Mucosa of descending colon (tissue), 3 donors: Measurements from ENCODE around the gene BRME1. TPM values are rescaled to one million over a fixed set of nuclear protein-coding genes. Genes with fewer than 3 reads are reported as not detected.

ENCODE experiments used
- ATAC-seq: fragments of 200-7000 bp; cut with Tn5 transposase; one replicate; pipeline ENCODE4 v1.9.1; 2020; ENCODE audit warnings: mild to moderate bottlenecking, moderate library complexity
- DNase-seq, 3 donors: peaks; one replicate each; pipeline ENCODE4 v3.0.0-alpha.2; 2020
- H3K36me3 ChIP-seq: fragments of 200-600 bp; one replicate; pipeline ENCODE4 v1.8.0; 2021; ENCODE audit warnings: low read depth, mild to moderate bottlenecking
- H3K4me1 ChIP-seq: fragments of 200-600 bp; one replicate; pipeline ENCODE4 v1.8.0; 2021; ENCODE audit warnings: low read depth, mild to moderate bottlenecking
- H3K4me3 ChIP-seq: fragments of 200-600 bp; one replicate; pipeline ENCODE4 v1.8.0; 2021; ENCODE audit warnings: mild to moderate bottlenecking
- H3K9me3 ChIP-seq: fragments of 200-600 bp; one replicate; pipeline ENCODE4 v1.8.0; 2021; ENCODE audit warnings: mild to moderate bottlenecking
- intact Hi-C, 2 donors: fragments of 100-400 bp; cut with DNase I in 1 of 2; cut with micrococcal nuclease in 1 of 2; formaldehyde crosslinking; loops; one replicate each; pipeline versions ENCODE4 v1.11.0 to v1.11.1; 2022; cut with DNase I, micrococcal nuclease
- total RNA-seq, 3 donors: library from RNA; stranded (reverse); fragmentation: NEBNext Ultra II Directional in 2 of 3; extraction: Animal tissue kit (Norgen Biotek cat#: 25700) in 2 of 3; gene quantifications; one replicate each; pipeline versions ENCODE4 v1.2.1 to v1.2.4, GENCODE V29; 2021 to 2023
- TF ChIP-seq, protein P1 (sequence below): fragments of 200-600 bp; IDR thresholded peaks from one replicate; pipeline ENCODE4 v1.8.0; 2022; ENCODE audit warnings: antibody characterized with exemption, mild to moderate bottlenecking
- donor health status: DM: no; HTN: no; CAD: no; lungs with moderate emphysema.
- donor health status: DM: no; HTN: no; CAD: no.
- donor health status: DM: no; HTN: yes; CAD: no.

The BRME1 gene
- total RNA-seq, 3 donors from 2014 or later = 5.5 to 12.9 (median 10.8) TPM

DNA sequence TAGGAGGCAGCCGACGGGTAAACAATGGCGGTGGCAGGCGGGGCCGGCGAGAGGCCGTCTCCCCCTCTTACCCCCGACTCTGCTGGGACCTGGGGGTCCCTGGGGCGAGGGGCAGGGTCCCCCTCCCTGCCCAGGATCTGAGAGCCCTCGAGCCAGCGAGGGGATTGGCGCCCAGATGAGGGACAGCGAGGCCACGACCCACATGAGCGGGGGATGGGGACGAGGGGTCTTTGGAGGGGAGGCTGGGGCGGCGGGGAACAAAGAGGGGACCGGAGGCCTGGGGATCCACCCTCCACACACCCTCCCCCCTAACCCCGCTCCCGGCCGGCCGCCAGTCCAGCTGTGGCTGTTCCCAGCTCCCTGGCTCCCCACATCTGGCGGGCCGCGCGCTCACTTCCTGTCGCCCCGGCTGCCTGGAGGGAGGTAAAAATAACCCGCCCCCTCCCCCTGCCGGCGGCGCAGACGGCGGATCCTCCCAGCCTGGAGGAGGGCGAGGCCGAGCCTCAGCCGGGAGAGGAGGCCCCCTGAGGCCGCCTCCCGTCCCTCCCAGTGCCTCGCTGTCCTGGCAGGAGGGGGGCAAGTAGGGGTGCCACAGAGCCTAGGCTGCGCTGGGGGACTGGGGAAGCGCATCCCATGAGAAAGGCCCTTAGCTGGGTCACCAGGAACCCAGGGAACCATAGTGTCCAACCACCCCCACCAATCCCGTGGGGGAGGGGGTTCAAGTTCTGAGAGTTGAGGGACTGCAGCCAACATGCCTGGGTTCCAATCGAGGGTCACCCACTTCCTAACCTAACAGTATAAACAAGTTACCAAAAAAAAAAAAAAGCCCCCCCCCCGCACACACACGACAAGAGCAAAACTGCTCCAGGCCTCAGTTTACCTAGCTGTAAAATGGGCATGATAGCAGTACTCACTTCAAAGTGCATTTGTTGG lies 58.2 kb downstream of the BRME1 start:
- Histone ChIP-seq H3K36me3 (no peaks in the 10 kb centered on the region), H3K4me3 (peak overlapping the region; percentile 14), H3K4me1 (peaks cover 44% of the 10 kb centered on the region), H3K9me3 (no peaks in the 10 kb centered on the region)
- ATAC-seq (peak; percentile 56), DNase-seq (peak; percentile 91 to 95 (median 94))
- intact Hi-C loops = no loop called here
- TF ChIP-seq, protein P1, sequence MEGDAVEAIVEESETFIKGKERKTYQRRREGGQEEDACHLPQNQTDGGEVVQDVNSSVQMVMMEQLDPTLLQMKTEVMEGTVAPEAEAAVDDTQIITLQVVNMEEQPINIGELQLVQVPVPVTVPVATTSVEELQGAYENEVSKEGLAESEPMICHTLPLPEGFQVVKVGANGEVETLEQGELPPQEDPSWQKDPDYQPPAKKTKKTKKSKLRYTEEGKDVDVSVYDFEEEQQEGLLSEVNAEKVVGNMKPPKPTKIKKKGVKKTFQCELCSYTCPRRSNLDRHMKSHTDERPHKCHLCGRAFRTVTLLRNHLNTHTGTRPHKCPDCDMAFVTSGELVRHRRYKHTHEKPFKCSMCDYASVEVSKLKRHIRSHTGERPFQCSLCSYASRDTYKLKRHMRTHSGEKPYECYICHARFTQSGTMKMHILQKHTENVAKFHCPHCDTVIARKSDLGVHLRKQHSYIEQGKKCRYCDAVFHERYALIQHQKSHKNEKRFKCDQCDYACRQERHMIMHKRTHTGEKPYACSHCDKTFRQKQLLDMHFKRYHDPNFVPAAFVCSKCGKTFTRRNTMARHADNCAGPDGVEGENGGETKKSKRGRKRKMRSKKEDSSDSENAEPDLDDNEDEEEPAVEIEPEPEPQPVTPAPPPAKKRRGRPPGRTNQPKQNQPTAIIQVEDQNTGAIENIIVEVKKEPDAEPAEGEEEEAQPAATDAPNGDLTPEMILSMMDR = peak; percentile 29

DNA sequence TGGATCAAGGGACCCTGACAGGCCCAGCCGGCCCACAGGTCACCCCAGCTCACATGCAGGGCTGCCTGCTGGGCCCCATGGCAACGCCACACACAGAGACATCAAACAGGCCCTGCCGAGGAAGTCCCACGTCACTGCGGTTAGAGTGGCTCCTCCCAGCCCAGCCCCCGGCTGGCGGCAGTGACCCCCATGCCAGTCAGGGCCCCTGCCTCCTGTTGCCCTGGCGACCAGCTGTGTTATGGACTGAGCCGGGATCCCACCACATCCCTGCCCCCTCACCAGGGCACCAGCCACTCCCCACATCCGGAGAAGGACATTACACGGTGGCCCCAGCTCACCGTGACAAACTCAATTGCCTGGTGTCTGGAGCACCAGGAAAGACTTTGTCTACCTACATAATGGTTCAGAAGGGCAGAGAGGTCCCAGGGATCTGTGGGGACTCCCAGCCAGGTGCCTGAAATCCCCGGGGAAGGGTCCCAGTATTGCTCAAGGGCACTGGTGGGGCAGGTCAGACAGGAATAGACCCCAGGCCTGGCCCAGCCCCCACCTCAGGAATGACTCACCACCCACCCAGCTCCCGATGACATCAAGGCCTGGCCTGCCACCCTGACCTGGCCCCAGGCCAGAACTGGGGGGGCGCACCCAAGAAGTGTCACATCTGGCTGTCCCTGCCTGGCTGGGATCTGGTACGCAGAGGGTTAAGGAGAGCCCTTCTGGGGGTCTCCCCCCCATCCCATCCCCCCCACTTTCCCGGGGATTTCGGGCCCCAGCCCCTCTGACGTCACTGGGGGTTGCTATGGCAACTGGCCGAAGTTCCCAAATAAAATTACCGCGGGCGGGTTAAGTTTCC lies 59.1 kb downstream of the BRME1 start:
- no peaks in the 10 kb centered on the region for H3K9me3 ChIP-seq
- DNase-seq (peak; percentile 89 to 95 (median 91)), ATAC-seq (peak; percentile 60)
- TF ChIP-seq, protein P1 = no peak
- no peaks in the 10 kb centered on the region for H3K36me3 ChIP-seq
- peaks cover 44% of the 10 kb centered on the region for H3K4me1 ChIP-seq
- no peak overlapping the region for H3K4me3 ChIP-seq
- intact Hi-C loops = no loop called here

DNA sequence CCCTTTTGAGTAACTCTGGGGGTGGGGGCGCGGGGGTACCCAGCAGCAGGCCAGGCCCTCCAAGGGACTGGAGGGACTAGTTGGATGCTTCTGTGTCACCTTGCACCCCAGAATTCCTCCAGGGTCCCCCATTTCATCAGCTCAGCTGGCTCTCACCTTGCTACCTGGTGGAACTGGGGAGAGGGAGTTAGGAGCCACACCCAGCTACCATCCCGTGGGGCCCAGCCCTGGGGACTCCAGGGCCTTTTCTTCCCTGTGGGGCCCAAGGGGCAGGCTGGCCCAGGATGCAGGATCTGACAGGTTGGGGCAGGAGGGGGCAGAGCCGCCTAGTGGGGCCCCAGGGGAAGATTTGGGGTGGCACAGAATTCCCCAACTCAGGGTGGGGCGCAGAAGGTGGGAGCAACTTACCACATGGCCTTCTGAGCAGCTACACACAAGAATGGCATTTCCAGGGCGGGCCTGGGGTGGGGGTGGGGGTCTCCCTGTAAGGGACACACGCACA lies 61.7 kb downstream of the BRME1 start:
- no peak for ATAC-seq
- TF ChIP-seq, protein P1 = no peak
- DNase-seq = peak; percentile 30 to 71 (median 63)
- peaks cover 46% of the 10 kb centered on the region for H3K4me1 ChIP-seq
- no peaks in the 10 kb centered on the region for H3K36me3 ChIP-seq
- no peaks in the 10 kb centered on the region for H3K9me3 ChIP-seq
- intact Hi-C loops = no loop called here
- no peak overlapping the region for H3K4me3 ChIP-seq

DNA sequence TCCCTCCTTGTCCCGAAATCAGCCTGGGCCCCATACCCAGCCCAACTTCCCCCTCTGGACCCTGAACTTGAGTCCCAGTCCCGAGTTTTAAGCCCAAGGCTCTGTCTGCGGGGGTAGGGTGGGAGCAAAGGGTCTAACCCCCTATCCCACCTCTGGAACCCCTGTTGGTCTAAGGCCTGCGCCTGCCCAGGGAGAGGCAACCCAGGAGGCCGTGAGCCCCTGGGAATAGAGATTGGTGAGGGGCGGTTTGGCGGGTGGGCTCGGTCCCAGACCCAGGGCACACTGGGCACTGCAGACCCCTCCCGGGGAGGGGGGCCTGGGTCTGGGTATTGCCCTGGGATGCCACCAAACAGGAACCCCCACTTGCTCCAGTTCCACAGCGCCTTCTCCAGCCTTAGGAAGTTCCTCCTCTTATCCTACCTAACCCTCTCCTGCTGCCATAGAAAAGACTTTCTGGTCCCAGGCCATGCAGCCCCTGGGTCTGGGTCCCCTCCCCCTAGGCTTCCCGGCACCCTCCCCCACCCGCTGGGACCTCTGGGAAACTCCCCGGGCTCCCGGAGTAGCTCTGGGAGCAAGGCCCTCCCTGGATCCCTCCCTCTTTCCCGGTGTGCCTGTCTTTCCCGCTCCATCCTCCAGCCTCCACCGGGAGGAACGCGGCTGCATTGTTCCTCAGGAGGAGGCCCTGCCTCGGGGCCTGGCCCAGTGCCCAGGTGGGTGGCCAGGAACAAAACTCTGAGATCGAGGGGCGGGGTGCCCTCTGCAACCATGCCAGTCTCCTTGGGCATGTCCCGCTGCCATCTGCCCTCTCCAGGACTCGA lies 62.6 kb downstream of the BRME1 start:
- Histone ChIP-seq H3K36me3 (no peaks in the 10 kb centered on the region), H3K4me1 (peaks cover 53% of the 10 kb centered on the region), H3K9me3 (no peaks in the 10 kb centered on the region), H3K4me3 (peak overlapping the region; percentile 99)
- TF ChIP-seq, protein P1 = no peak
- DNase-seq (peak; percentile 64 to 87 (median 82)), ATAC-seq (peak; percentile 15)
- intact Hi-C loops = no loop called here
